GM19452 (cell line): Measurements from ENCODE around the gene ALS2.
"Not testable (repeated sequence)": the region's sequence is repeated elsewhere in the genome, so short reads cannot be mapped to it uniquely, and the experiment has no call there.

Experiments
- ATAC-seq: cut with Tn5 transposase; IDR thresholded peaks from one replicate; pipeline ENCODE4 v1.9.1; 2021; ENCODE audit not compliant: unreplicated experiment

ALS2 gene

DNA sequence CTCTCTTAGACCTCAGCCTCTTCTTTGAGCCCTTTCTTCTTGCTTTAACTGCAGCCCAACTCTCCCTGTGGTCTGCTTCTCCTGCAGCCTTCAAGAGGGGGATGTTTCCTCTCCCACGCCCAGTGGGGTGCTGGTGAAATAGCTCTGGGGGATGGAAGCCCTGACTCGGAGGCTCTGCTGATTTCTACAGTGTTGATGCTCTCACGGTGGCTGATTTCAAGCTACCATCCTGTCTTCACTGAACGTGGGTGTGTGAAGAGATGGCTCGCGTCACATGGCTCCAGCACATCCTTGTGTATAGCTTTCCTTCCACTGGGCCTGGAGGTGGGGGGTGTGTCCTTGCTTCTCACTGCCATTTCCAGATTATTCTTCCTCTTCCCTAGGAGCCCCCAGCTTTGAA lies 102.3 kb downstream of the ALS2 start:
- ATAC-seq = no peak

DNA sequence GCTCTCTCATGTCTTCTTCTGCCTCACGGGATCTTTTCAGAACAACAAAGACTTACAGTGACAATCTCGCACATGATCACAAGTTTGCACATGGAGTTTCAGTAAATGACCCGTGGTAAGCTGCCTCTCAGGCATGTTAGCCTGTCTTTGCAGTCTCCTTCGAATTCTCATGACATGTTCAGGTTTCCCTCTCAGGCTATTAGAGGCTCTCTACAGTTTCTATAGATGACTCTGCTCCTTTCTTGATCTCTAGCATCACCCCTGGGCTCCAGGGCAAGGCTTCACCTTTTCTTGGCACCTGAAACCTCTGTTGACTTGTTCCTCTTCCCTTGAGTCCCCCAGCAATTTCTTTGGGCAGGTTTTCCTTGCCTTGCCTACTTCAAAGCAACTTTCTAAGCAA lies 105.3 kb downstream of the ALS2 start:
- ATAC-seq = no peak

GRCh38 chr2:201674794-201675193 lies 105.9 kb downstream of the ALS2 start:
- no peak for ATAC-seq

DNA sequence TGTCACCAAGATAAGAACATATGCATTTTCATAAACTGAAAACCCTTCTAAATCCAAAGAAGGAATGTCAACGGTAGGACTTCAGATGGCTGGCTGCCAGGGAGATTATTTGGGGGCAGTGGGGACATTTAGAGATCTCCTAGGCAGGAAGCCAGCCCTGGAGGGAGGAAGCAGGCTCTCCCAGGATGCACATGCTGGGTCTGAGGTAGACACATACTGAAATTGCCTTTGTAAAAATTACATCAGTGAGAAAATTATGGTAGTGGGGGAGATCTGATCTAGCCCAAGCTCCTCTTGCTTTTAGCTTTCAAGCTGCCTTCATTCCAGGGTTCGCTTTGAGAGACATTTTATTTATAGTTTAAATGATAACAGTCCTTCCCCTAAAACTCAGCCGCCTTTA lies 106.4 kb downstream of the ALS2 start:
- no peak for ATAC-seq

DNA sequence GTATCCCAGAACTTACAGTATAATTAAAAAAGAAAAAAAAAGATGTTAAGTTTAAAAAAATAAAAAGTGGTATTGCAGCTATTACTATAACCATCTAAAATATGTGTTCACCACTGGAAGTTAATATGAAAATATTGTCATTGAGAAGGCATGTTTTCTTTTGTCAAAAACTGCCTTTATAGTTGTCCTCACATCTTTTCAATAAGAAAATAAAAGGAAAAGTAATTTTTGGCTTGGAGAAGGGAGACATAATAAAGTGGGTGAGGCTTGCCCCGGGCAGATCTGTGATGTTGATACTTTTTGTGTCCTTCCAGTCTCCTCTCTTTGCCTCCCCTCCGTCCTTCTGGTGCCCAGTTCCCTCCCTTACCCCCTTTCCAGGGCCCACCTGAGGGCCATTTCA lies 107.2 kb downstream of the ALS2 start:
- no peak for ATAC-seq

- not testable (repeated sequence) for ATAC-seq
Measured at GRCh38 chr2:201671205-201671604, 109.5 kb downstream of the ALS2 start.

- ATAC-seq = no peak
Measured at GRCh38 chr2:201669865-201670264, 110.9 kb downstream of the ALS2 start.

DNA sequence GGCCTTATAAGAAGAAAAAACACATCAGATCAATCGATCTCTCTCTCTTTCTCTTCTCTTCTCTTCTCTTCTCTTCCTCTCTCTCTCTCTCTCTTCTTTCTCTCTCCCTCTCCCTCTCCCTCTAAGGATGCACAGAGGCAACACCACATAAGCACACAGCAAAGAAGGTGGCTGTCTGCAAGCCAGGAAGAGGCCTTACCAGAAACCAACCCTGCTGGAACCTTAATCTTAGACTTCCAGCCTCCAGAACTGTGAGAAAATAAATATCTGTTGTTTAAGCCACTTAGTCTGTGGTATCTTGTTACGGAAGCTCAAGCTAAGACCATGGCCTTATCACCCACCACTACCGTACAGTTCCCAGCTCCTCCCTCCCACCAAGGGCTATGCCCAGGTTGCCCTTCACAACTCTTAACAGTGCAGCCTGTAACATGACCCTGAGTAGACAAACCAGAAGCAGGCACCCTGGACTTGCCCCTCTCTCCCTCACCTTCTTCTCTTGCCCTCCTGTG lies 112.3 kb downstream of the ALS2 start:
- no peak for ATAC-seq

GRCh38 chr2:201664334-201664733 lies 116.4 kb downstream of the ALS2 start:
- no peak for ATAC-seq

GRCh38 chr2:201661366-201661765 lies 119.4 kb downstream of the ALS2 start:
- ATAC-seq = no peak

DNA sequence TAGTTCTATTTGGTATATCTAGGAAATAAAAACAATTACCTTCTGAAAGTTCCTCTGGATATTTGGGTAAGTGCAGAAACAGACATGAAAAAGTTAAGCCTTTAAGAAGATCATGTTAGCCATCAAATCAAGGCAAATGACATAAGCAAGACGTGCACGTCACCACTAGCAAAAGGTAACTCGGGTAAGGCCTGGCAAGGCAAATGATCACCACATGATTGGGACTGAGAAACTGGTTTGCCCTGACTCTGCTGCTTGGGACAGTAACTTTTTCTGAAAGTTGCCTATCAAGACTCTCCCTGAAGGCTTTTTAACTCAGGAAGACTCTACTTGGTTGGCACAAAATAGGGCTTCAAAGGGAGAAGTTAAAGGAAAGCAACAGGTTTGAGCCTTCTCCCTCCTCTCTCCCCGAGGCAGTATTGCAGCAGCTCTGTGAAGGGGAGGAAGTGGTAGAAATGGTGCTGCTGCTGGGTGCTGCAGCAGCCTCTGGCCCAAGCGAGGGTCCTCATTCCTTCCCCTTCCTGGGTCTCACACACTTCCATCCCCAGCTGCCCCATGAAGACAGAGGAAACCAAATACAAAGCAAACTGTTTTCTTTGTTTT lies 120.3 kb downstream of the ALS2 start:
- ATAC-seq = no peak

GRCh38 chr2:201656740-201657139 lies 124.0 kb downstream of the ALS2 start:
- ATAC-seq = no peak

- ATAC-seq = no peak
Measured at GRCh38 chr2:201656102-201656501, 124.6 kb downstream of the ALS2 start.

- ATAC-seq = no peak
Measured at GRCh38 chr2:201654616-201655384, 125.9 kb downstream of the ALS2 start.

- ATAC-seq = no peak
Measured at GRCh38 chr2:201653221-201653620, 127.5 kb downstream of the ALS2 start.
